Activated T-cell treated with anti-CD3 and anti-CD28 coated beads, Interleukin-2, amount 50 U/mL, for 72 hours (primary cell): ENCODE data around the gene DHCR24. TPM values are rescaled to one million over a fixed set of nuclear protein-coding genes. Genes with fewer than 3 reads are reported as not detected.
"Not testable (repeated sequence)": the region's sequence is repeated elsewhere in the genome, so short reads cannot be mapped to it uniquely, and the experiment has no call there.

Experiments used
- ATAC-seq, 2 donors: fragments of 150-1000 bp; cut with Tn5 transposase; replicated peaks in 1 of 2; 2 replicates each; pipeline ENCODE4 v1.10.0; 2021; ENCODE audit warnings: moderate library complexity in 2 of 2, mild to moderate bottlenecking in 1 of 2
- DNase-seq, 2 donors: peaks; one replicate each; pipeline ENCODE4 v3.0.0; 2021 to 2022; ENCODE audit warnings: mixed read lengths in 1 of 2
- H3K27ac Mint-ChIP-seq: one replicate; pipeline ENCODE4 v1.8.0; 2022; ENCODE audit warnings: mild to moderate bottlenecking, moderate library complexity, mixed read lengths
- H3K27me3 Mint-ChIP-seq: one replicate; pipeline ENCODE4 v1.8.0; 2022; ENCODE audit warnings: low read depth, mixed read lengths
- H3K36me3 Mint-ChIP-seq, 2 donors: one replicate each; pipeline ENCODE4 v1.8.0; 2022; ENCODE audit warnings: mixed read lengths in 2 of 2, mild to moderate bottlenecking in 1 of 2; ENCODE audit not compliant: insufficient read depth in 2 of 2
- H3K4me1 Mint-ChIP-seq: one replicate; pipeline ENCODE4 v1.8.0; 2022; ENCODE audit warnings: low read depth, mixed read lengths
- H3K4me3 Mint-ChIP-seq, 2 donors: one replicate each; pipeline ENCODE4 v1.8.0; 2022; ENCODE audit warnings: mild to moderate bottlenecking in 2 of 2, mixed read lengths in 2 of 2, moderate library complexity in 2 of 2
- H3K9me3 Mint-ChIP-seq, 2 donors: one replicate each; pipeline ENCODE4 v1.8.0; 2022; ENCODE audit warnings: mixed read lengths in 2 of 2
- total RNA-seq, 2 donors: library from RNA; stranded (reverse); gene quantifications; one replicate each; pipeline ENCODE4 v1.2.3, GENCODE V29; 2022

The DHCR24 gene
- total RNA-seq, 2 donors from 2014 or later = 17.3 to 17.7 TPM

DNA sequence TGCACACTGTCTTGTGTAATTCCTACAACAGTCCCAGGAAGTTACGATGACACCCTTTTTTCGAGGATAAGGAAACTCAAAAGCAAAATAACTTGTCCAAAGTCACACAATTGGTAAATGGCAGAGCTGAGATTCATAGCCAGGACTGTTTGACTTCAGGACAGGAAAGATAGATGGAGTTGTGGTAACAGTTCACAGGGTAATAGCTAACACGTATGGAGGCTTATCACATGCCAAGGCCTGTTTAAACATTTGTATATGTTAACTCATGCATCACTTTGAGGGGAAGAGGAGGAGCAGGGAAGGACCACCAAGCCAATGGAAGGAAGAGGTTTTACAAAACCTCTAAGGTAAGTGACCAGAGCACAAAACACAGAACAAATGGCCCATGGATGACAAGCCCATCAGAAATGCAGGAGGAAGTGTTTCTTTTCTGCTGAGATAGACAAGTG is 2.8 kb downstream of the DHCR24 start:
- Mint-ChIP-seq H3K4me1 (peaks cover 41% of the 10 kb centered on the region), H3K27ac (no peak overlapping the region), H3K27me3 (peaks cover 11% of the 10 kb centered on the region), H3K9me3 (no peaks in the 10 kb centered on the region), H3K36me3 (peaks cover 6 to 16% of the 10 kb centered on the region in 2 donors), H3K4me3 (no peak overlapping the region)
- no peak for ATAC-seq
- DNase-seq = no peak

DNA sequence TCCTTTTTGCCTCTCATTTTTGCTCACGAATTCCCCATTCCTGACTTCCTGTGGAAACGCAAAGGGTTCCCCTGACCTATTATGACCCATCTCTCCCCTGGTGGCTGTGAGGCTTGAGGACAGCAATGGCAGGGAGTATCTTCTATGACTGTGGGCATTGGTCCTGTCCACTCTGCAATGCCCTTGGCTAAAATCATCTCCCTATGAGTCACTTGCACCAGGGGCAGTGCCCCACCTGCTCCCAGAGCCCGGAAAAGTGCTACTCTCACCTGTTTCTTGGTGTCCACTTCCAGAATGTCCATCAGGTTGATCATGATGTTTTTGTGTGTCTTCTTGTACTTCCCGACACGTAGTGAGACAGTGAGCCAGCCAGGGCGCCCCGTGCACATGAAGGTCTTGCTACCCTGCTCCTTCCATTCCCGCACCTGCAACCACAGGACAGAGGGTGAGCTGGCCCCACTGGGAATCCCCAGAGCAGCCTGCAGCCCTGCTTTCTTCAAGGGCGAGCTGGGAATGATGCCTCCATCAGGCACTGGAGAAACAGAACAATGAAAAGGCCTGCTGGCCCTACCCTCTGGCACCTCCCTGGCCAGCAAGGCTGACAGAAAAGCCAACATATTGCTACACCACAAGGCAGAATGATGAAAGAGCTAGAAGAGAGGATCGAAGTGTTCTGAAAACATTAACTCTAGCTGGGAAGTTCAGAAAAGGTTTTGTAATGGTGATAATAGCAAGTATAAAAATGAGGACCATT is 3.5 kb downstream of the DHCR24 start:
- DNase-seq (no peak), ATAC-seq (no peak)
- Mint-ChIP-seq H3K27ac (no peak overlapping the region), H3K4me3 (no peak overlapping the region), H3K9me3 (no peaks in the 10 kb centered on the region), H3K4me1 (peaks cover 41% of the 10 kb centered on the region), H3K27me3 (peaks cover 10% of the 10 kb centered on the region), H3K36me3 (peaks cover 6 to 18% of the 10 kb centered on the region in 2 donors)

- Mint-ChIP-seq H3K27ac (no peak overlapping the region), H3K27me3 (peaks cover under 1% of the 10 kb centered on the region), H3K4me1 (peaks cover 35% of the 10 kb centered on the region), H3K4me3 (no peak overlapping the region), H3K36me3 (peaks cover 9 to 22% of the 10 kb centered on the region in 2 donors), H3K9me3 (no peaks in the 10 kb centered on the region)
- ATAC-seq = no peak
- no peak for DNase-seq
Measured at GRCh38 chr1:54882519-54882918, 4.5 kb downstream of the DHCR24 start.

DNA sequence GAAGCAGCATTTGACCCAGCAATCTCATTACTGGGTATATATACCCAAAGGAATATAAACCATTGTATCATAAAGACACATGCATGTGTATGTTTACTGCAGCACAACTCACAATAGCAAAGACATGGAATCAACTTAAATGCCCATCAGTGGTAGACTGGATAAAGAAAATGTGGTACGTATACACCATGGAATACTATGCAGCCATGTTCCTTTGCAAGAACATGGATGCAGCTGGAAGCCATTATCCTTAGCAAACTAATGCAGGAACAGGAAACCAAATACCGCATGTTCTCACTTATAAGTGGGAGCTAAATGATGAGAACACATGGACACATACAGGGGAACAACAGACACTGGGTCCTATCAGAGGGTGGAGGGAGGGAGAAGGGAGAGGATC is 5.4 kb downstream of the DHCR24 start:
- not testable (repeated sequence) for H3K27me3 Mint-ChIP-seq, H3K9me3 Mint-ChIP-seq

GRCh38 chr1:54879872-54880271 is 7.1 kb downstream of the DHCR24 start:
- no peaks in the 10 kb centered on the region for H3K27me3 Mint-ChIP-seq
- no peak overlapping the region for H3K27ac Mint-ChIP-seq
- DNase-seq (no peak), ATAC-seq (no peak)
- peaks cover 12 to 22% of the 10 kb centered on the region in 2 donors for H3K36me3 Mint-ChIP-seq
- H3K9me3 Mint-ChIP-seq = no peaks in the 10 kb centered on the region
- peaks cover 17% of the 10 kb centered on the region for H3K4me1 Mint-ChIP-seq
- H3K4me3 Mint-ChIP-seq = no peak overlapping the region

More for the DNA sequence above, 5.4 kb downstream of the DHCR24 start:
- Mint-ChIP-seq H3K36me3 (peaks cover 9 to 22% of the 10 kb centered on the region in 2 donors), H3K4me1 (peaks cover 34% of the 10 kb centered on the region)
- not testable (repeated sequence) for DNase-seq, ATAC-seq, H3K4me3 Mint-ChIP-seq, H3K27ac Mint-ChIP-seq

DNA sequence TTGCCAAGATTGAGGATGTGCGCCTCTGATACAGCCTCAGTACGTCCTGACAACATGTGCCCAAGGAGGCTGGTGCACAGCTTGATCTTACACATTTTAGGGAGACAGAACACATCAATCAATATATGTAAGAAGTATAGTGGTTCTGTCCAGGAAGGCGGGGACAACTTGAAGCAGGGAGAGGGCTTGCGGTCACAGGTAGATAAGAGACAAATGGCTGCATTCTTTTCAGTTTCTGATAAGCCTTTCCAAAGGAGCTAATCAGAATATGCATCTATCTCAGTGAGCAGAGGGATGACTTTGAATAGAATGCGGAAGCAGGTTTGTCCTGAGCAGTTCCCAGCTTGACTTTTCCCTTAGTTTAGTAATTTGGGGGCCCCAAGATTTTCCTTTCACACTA is 10.2 kb downstream of the DHCR24 start:
- Mint-ChIP-seq H3K27ac (no peak overlapping the region), H3K9me3 (no peaks in the 10 kb centered on the region), H3K4me3 (no peak overlapping the region), H3K27me3 (no peaks in the 10 kb centered on the region), H3K4me1 (no peaks in the 10 kb centered on the region), H3K36me3 (peaks cover 9 to 21% of the 10 kb centered on the region in 2 donors)
- no peak for ATAC-seq
- no peak for DNase-seq

DNA sequence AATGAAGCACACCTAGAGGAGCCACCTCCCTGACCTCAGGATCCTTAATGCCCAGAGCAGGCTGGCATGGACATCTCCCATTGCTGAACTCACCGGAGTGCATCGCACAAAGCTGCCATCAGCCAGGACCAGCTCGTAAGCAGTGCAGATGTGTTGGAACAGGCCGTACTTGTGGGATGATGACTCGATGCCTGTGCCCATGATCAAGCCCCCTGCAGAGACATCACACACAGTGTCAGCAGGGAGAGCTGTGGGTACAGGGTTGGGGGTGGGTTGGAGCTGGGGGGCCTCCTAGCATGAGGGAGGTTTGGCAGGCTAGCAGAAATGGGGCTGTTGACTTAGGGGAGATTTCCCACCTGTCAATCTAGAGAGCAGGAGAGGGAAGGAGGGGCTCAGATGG is 12.0 kb downstream of the DHCR24 start:
- no peaks in the 10 kb centered on the region for H3K27me3 Mint-ChIP-seq
- peaks cover 6 to 15% of the 10 kb centered on the region in 2 donors for H3K36me3 Mint-ChIP-seq
- DNase-seq = no peak
- H3K4me1 Mint-ChIP-seq = no peaks in the 10 kb centered on the region
- H3K4me3 Mint-ChIP-seq = no peak overlapping the region
- no peak overlapping the region for H3K27ac Mint-ChIP-seq
- H3K9me3 Mint-ChIP-seq = no peaks in the 10 kb centered on the region
- ATAC-seq = no peak

- H3K9me3 Mint-ChIP-seq = no peaks in the 10 kb centered on the region
- H3K36me3 Mint-ChIP-seq = peaks cover 6 to 14% of the 10 kb centered on the region in 2 donors
- ATAC-seq = no peak
- H3K4me1 Mint-ChIP-seq = no peaks in the 10 kb centered on the region
- DNase-seq = no peak
- H3K27me3 Mint-ChIP-seq = no peaks in the 10 kb centered on the region
- H3K4me3 Mint-ChIP-seq = no peak overlapping the region
- H3K27ac Mint-ChIP-seq = no peak overlapping the region
Measured at GRCh38 chr1:54874079-54874830, 12.7 kb downstream of the DHCR24 start.

- no peaks in the 10 kb centered on the region for H3K27me3 Mint-ChIP-seq
- no peak for ATAC-seq
- peaks cover 8% of the 10 kb centered on the region in 2 donors for H3K36me3 Mint-ChIP-seq
- no peak overlapping the region for H3K4me3 Mint-ChIP-seq
- DNase-seq = no peak
- no peak overlapping the region for H3K27ac Mint-ChIP-seq
- no peaks in the 10 kb centered on the region for H3K9me3 Mint-ChIP-seq
- no peaks in the 10 kb centered on the region for H3K4me1 Mint-ChIP-seq
Measured at GRCh38 chr1:54872036-54872331, 15.0 kb downstream of the DHCR24 start.

DNA sequence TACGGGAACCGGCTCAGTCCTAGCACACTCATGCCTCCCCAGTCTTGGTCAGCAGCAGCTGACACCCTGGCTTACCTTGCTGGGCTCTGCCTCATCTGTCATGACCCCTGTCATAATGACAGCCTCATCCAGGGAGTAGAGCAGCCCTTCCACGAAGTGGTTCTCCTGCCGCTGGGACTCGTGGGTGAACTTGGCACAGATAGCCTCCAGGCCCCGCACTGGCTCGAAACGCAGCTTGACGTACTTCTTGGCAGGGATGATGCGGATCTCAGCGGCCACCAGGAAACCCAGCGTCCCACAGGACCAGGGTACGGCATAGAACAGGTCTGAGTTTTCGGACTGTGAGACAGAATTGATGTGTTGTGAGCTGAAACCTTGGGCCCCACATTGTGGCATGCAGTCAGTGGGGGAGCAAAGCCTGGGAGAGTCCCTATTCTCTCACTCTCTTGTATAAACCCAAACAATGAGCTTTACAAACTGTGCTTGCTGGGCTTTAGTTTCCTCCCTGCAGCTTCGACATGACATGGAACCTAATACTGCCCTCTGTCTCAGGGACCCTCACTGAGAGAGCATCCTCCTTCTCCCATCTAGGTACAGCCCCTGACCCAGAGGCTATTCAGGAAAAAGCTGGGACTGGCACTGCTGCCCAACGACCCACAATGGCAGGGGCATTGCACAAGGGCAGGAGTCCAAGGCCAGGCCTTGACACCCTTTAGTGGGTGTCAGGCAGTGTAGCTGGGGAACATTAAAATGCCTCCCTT is 15.5 kb downstream of the DHCR24 start:
- H3K27me3 Mint-ChIP-seq = no peaks in the 10 kb centered on the region
- no peak overlapping the region for H3K27ac Mint-ChIP-seq
- H3K36me3 Mint-ChIP-seq = peaks cover 8% of the 10 kb centered on the region in 2 donors
- H3K9me3 Mint-ChIP-seq = no peaks in the 10 kb centered on the region
- no peaks in the 10 kb centered on the region for H3K4me1 Mint-ChIP-seq
- DNase-seq (no peak), ATAC-seq (no peak)
- H3K4me3 Mint-ChIP-seq = no peak overlapping the region

GRCh38 chr1:54870869-54871268 is 16.1 kb downstream of the DHCR24 start:
- no peaks in the 10 kb centered on the region for H3K4me1 Mint-ChIP-seq
- no peak overlapping the region for H3K4me3 Mint-ChIP-seq
- peaks cover 8% of the 10 kb centered on the region in 2 donors for H3K36me3 Mint-ChIP-seq
- no peaks in the 10 kb centered on the region for H3K9me3 Mint-ChIP-seq
- H3K27ac Mint-ChIP-seq = no peak overlapping the region
- DNase-seq = no peak
- H3K27me3 Mint-ChIP-seq = no peaks in the 10 kb centered on the region
- ATAC-seq = no peak

GRCh38 chr1:54869173-54869851 is 17.7 kb downstream of the DHCR24 start:
- no peak for DNase-seq
- H3K36me3 Mint-ChIP-seq = peaks cover 5 to 8% of the 10 kb centered on the region in 2 donors
- no peak overlapping the region for H3K4me3 Mint-ChIP-seq
- H3K27me3 Mint-ChIP-seq = no peaks in the 10 kb centered on the region
- no peaks in the 10 kb centered on the region for H3K9me3 Mint-ChIP-seq
- ATAC-seq = no peak
- H3K27ac Mint-ChIP-seq = no peak overlapping the region
- no peaks in the 10 kb centered on the region for H3K4me1 Mint-ChIP-seq

- Mint-ChIP-seq H3K27me3 (no peaks in the 10 kb centered on the region), H3K27ac (no peak overlapping the region), H3K4me3 (no peak overlapping the region), H3K36me3 (peaks cover 5 to 7% of the 10 kb centered on the region in 2 donors), H3K4me1 (no peaks in the 10 kb centered on the region), H3K9me3 (no peaks in the 10 kb centered on the region)
- DNase-seq (no peak), ATAC-seq (no peak)
Measured at GRCh38 chr1:54867717-54868057, 19.3 kb downstream of the DHCR24 start.
